Endodermal cell (in vitro differentiated cells): ENCODE measurements around the gene WDR54. TPM values are rescaled to one million over a fixed set of nuclear protein-coding genes. Genes with fewer than 3 reads are reported as not detected.
A peak's percentile ranks its signal among the peaks of the same experiment; 100 is the strongest.

Source experiments
- DNase-seq: peaks from one replicate; pipeline ENCODE4 v3.0.0-alpha.2; 2017
- H3K27ac ChIP-seq: 2 replicates; pipeline ENCODE4 v1.5.1; 2013; ENCODE audit warnings: mild to moderate bottlenecking, low read depth, low read length, moderate library complexity
- H3K27me3 ChIP-seq: 2 replicates; pipeline ENCODE4 v1.6.1; 2013; ENCODE audit warnings: mild to moderate bottlenecking, low read length, moderate library complexity; ENCODE audit not compliant: insufficient read depth, control insufficient read depth, poor library complexity, severe bottlenecking
- H3K36me3 ChIP-seq: 2 replicates; pipeline ENCODE4 v1.7.0; 2013; ENCODE audit warnings: mild to moderate bottlenecking, low read length, moderate library complexity; ENCODE audit not compliant: control insufficient read depth, insufficient read depth
- H3K4me1 ChIP-seq: one replicate; pipeline ENCODE4 v1.7.0; 2013; ENCODE audit warnings: low read length; ENCODE audit not compliant: control insufficient read depth, insufficient read depth
- H3K4me3 ChIP-seq: 2 replicates; pipeline ENCODE4 v1.5.1; 2013; ENCODE audit warnings: mild to moderate bottlenecking, low read length, moderate library complexity
- H3K9ac ChIP-seq: 2 replicates; pipeline ENCODE4 v1.6.1; 2013; ENCODE audit warnings: mild to moderate bottlenecking, low read length, moderate library complexity; ENCODE audit not compliant: poor library complexity, severe bottlenecking; ENCODE audit errors: extremely low read depth
- H3K9me3 ChIP-seq: 2 replicates; pipeline ENCODE4 v1.6.1; 2013; ENCODE audit warnings: mild to moderate bottlenecking, low read length, moderate library complexity; ENCODE audit not compliant: control insufficient read depth
- H3K27ac Mint-ChIP-seq: 2 replicates; pipeline ENCODE4 v1.8.0; 2020; ENCODE audit warnings: mixed read lengths
- H3K27me3 Mint-ChIP-seq: 2 replicates; pipeline ENCODE4 v1.8.0; 2021; ENCODE audit warnings: mild to moderate bottlenecking, mixed read lengths; ENCODE audit not compliant: insufficient read depth
- H3K36me3 Mint-ChIP-seq: 2 replicates; pipeline ENCODE4 v1.8.0; 2020; ENCODE audit warnings: low read depth, mixed read lengths
- H3K4me1 Mint-ChIP-seq: 2 replicates; pipeline ENCODE4 v1.8.0; 2020; ENCODE audit warnings: mixed read lengths
- H3K4me3 Mint-ChIP-seq: 2 replicates; pipeline ENCODE4 v1.8.0; 2020; ENCODE audit warnings: mild to moderate bottlenecking, moderate library complexity, mixed read lengths
- H3K9me3 Mint-ChIP-seq: 2 replicates; pipeline ENCODE4 v1.8.0; 2020; ENCODE audit warnings: mild to moderate bottlenecking, mixed read lengths
- CTCF ChIP-seq: fragments of 200-600 bp; sonication (generic); conservative IDR thresholded peaks from 2 replicates; pipeline ENCODE4 v1.5.0; 2021; ENCODE audit warnings: antibody characterized with exemption, mild to moderate bottlenecking
- WGBS, 2 experiments: methylation state at CpG; one replicate each; pipeline versions ENCODE4 v1.1.5 to v1.1.7; 2013; ENCODE audit warnings: missing lambda C conversion rate in 2 of 2, mixed read lengths in 1 of 2; ENCODE audit not compliant: insufficient coverage in 1 of 2, insufficient read length in 1 of 2; 5-methylcytosine and 5-hydroxymethylcytosine counted together
- total RNA-seq, 2 donors: library from RNA; stranded (reverse); fragmentation: NEBNext Ultra II Directional in 1 of 2; extraction: Animal tissue kit (Norgen Biotek cat#: 25700) in 1 of 2; gene quantifications; 2 replicates in 1 of 2; 3 replicates in 1 of 2; pipeline ENCODE4 v1.2.1, GENCODE V29; 2021

WDR54 gene
- total RNA-seq, 2 donors from 2014 or later = 43.1 to 69.4 TPM

- Mint-ChIP-seq H3K4me3 (no peak overlapping the region), H3K27me3 (no peaks in the 10 kb centered on the region), H3K27ac (no peak overlapping the region), H3K36me3 (peaks cover 72% of the 10 kb centered on the region), H3K9me3 (no peaks in the 10 kb centered on the region), H3K4me1 (peaks cover 35% of the 10 kb centered on the region)
- 91 to 95% methylated on average over 7 to 18 of the region's 18 CpGs for WGBS, 2 experiments
- Histone ChIP-seq H3K36me3 (peaks cover 86% of the 10 kb centered on the region), H3K27ac (no peak overlapping the region), H3K27me3 (no peaks in the 10 kb centered on the region), H3K4me1 (peaks cover 8% of the 10 kb centered on the region), H3K4me3 (no peak overlapping the region), H3K9ac (no peak overlapping the region), H3K9me3 (no peaks in the 10 kb centered on the region)
- no peak for DNase-seq
- TF ChIP-seq CTCF = no peak
Observed at GRCh38 chr2:74429487-74430451, 8.2 kb downstream of the WDR54 start.

GRCh38 chr2:74430502-74430901 is 9.0 kb downstream of the WDR54 start:
- 95 to 96% methylated on average over 6 to 11 of the region's 11 CpGs for WGBS, 2 experiments
- no peak overlapping the region for H3K27ac Mint-ChIP-seq
- Histone ChIP-seq H3K36me3 (peaks cover 86% of the 10 kb centered on the region), H3K9me3 (no peaks in the 10 kb centered on the region), H3K9ac (no peak overlapping the region), H3K27ac (no peak overlapping the region), H3K4me1 (peaks cover 8% of the 10 kb centered on the region), H3K4me3 (no peak overlapping the region), H3K27me3 (no peaks in the 10 kb centered on the region)
- H3K4me1 Mint-ChIP-seq = peaks cover 28% of the 10 kb centered on the region
- no peaks in the 10 kb centered on the region for H3K27me3 Mint-ChIP-seq
- DNase-seq = no peak
- no peaks in the 10 kb centered on the region for H3K9me3 Mint-ChIP-seq
- H3K36me3 Mint-ChIP-seq = peaks cover 68% of the 10 kb centered on the region
- no peak overlapping the region for H3K4me3 Mint-ChIP-seq
- TF ChIP-seq CTCF = no peak

- Mint-ChIP-seq H3K27me3 (no peaks in the 10 kb centered on the region), H3K4me1 (peaks cover 35% of the 10 kb centered on the region), H3K36me3 (peaks cover 50% of the 10 kb centered on the region), H3K27ac (peak overlapping the region; percentile 82), H3K9me3 (no peaks in the 10 kb centered on the region), H3K4me3 (no peak overlapping the region)
- Histone ChIP-seq H3K4me3 (no peak overlapping the region), H3K36me3 (peaks cover 70% of the 10 kb centered on the region), H3K9me3 (no peaks in the 10 kb centered on the region), H3K4me1 (peaks cover 12% of the 10 kb centered on the region), H3K27me3 (no peaks in the 10 kb centered on the region), H3K27ac (no peak overlapping the region), H3K9ac (no peak overlapping the region)
- WGBS, 2 experiments = 96% methylated on average over 33 to 43 of the region's 43 CpGs
- TF ChIP-seq CTCF = no peak
- DNase-seq = no peak
Observed at GRCh38 chr2:74436111-74436805, 14.7 kb downstream of the WDR54 start.
